OCI-LY7 (cell line): ENCODE measurements around the gene RIMS1. TPM values are rescaled to one million over a fixed set of nuclear protein-coding genes. Genes with fewer than 3 reads are reported as not detected.

ENCODE experiments used
- BruUV-seq: library from RNA; stranded (reverse); fragments of 400-500 nt; replicated peaks from 2 replicates; lab custom pipeline; 2021; lab: Mats Ljungman, UMichigan
- CTCF ChIA-PET: fragments of 300-600 bp; sonication (Branson Sonifier 250); formaldehyde crosslinking; loops from one replicate; lab custom pipeline; 2022; ENCODE audit warnings: antibody characterized with exemption; ENCODE audit not compliant: unreplicated experiment; lab: Charles Lee
- POLR2A ChIA-PET: fragments of 300-600 bp; sonication (Branson Sonifier 250); formaldehyde crosslinking; loops from one replicate; lab custom pipeline; 2022; ENCODE audit warnings: antibody characterized with exemption; lab: Charles Lee
- DNase-seq: peaks from one replicate; pipeline ENCODE4 v3.0.0-alpha.2; 2015; ENCODE audit warnings: low spot score
- H2AFZ ChIP-seq: fragments of 200-600 bp; sonication (generic), shearing (Covaris generic); 2 replicates; pipeline ENCODE4 v1.6.1; 2014; ENCODE audit warnings: mild to moderate bottlenecking, antibody characterized with exemption, low read length, moderate library complexity
- H3K27ac ChIP-seq: fragments of 200-600 bp; sonication (generic); 2 replicates; pipeline ENCODE4 v1.5.1; 2014; ENCODE audit warnings: mixed run types, low read depth, mild to moderate bottlenecking, moderate library complexity, low read length, inconsistent platforms; ENCODE audit not compliant: poor library complexity, severe bottlenecking
- H3K36me3 ChIP-seq: fragments of 200-600 bp; sonication (generic); 2 replicates; pipeline ENCODE4 v1.6.1; 2014; ENCODE audit warnings: mild to moderate bottlenecking, antibody characterized with exemption, low read length, moderate library complexity, mixed read lengths; ENCODE audit not compliant: insufficient read depth
- H3K4me1 ChIP-seq: fragments of 200-600 bp; sonication (generic); 2 replicates; pipeline ENCODE4 v1.5.1; 2014; ENCODE audit warnings: mild to moderate bottlenecking, low read length; ENCODE audit not compliant: insufficient read depth, poor library complexity, severe bottlenecking
- H3K4me2 ChIP-seq: fragments of 200-600 bp; sonication (generic); 2 replicates; pipeline ENCODE4 v1.6.1; 2014; ENCODE audit warnings: mild to moderate bottlenecking, low read length
- H3K4me3 ChIP-seq: fragments of 200-600 bp; sonication (generic); 2 replicates; pipeline ENCODE4 v1.5.1; 2014; ENCODE audit warnings: mild to moderate bottlenecking, low read depth, low read length; ENCODE audit not compliant: poor library complexity, severe bottlenecking
- H3K79me2 ChIP-seq: fragments of 200-600 bp; sonication (generic); 2 replicates; pipeline ENCODE4 v1.6.1; 2016; ENCODE audit warnings: low read depth, mild to moderate bottlenecking, low read length, moderate library complexity, mixed read lengths; ENCODE audit not compliant: insufficient read depth
- H3K9me2 ChIP-seq: fragments of 200-600 bp; sonication (generic); 2 replicates; pipeline ENCODE4 v1.6.1; 2016; ENCODE audit warnings: mild to moderate bottlenecking, low read length, mixed read lengths; ENCODE audit not compliant: insufficient read depth
- H3K9me3 ChIP-seq: fragments of 200-600 bp; sonication (generic); 2 replicates; pipeline ENCODE4 v1.6.1; 2014; ENCODE audit warnings: mild to moderate bottlenecking, mixed run types, low read length, mixed read lengths
- H4K20me1 ChIP-seq: fragments of 200-600 bp; sonication (generic); 2 replicates; pipeline ENCODE4 v1.6.1; 2014; ENCODE audit warnings: mild to moderate bottlenecking, antibody characterized with exemption, low read length, moderate library complexity, mixed read lengths; ENCODE audit not compliant: insufficient read depth
- EZH2phosphoT487 ChIP-seq: fragments of 200-600 bp; sonication (generic); IDR thresholded peaks from 2 replicates; pipeline ENCODE4 v1.6.1; 2018; ENCODE audit warnings: low read depth, borderline replicate concordance, mild to moderate bottlenecking, mixed run types, antibody characterized with exemption, low read length, moderate library complexity, mixed read lengths
- intact Hi-C: fragments of 100-400 bp; cut with micrococcal nuclease; formaldehyde crosslinking; loops from one replicate; pipeline ENCODE4 v1.10.0; 2022; ENCODE audit not compliant: unreplicated experiment
- total RNA-seq, 2 experiments: library from RNA; depleted of rRNA in 1 of 2; stranded (reverse); fragments of >200 nt in 1 of 2; shearing (Covaris generic) in 1 of 2; gene quantifications; 2 replicates each; pipeline ENCODE4 v1.2.3, GENCODE V29; 2014 to 2022
- TF ChIP-seq, protein P1 (sequence below): fragments of 200-600 bp; sonication (generic); conservative IDR thresholded peaks from 2 replicates; pipeline ENCODE4 v1.5.1; 2014; ENCODE audit warnings: mild to moderate bottlenecking, antibody characterized with exemption, low read length, moderate library complexity, mixed read lengths

Gene RIMS1
- total RNA-seq, 2 experiments from 2014 or later, result not detected

DNA sequence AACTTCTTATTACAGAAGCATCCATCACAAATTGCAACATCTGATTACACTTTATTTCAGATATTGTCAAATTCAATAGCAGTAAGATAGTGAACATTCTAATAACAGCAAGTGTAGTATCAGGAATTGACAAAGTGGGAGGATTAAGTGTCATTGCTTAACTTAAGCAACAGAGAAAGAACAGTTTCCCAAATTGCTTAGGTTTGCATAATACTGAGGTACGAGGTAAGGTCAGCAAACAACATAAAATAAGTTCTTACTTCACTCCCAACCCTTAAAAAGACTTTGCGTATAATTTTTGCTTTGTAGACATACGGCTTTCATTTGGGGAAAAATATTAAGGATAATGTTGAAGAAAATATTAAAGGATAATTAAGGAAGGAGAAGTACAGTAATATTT lies 163.0 kb downstream of the RIMS1 start:
- CTCF ChIA-PET, result no interaction called here
- intact Hi-C loops, result no loop called here
- Histone ChIP-seq H4K20me1 (no peaks in the 10 kb centered on the region), H3K9me3 (no peaks in the 10 kb centered on the region), H3K36me3 (no peaks in the 10 kb centered on the region), H3K79me2 (no peaks in the 10 kb centered on the region), H3K4me1 (no peaks in the 10 kb centered on the region), H2AFZ (no peak overlapping the region), H3K27ac (no peak overlapping the region), H3K4me3 (no peak overlapping the region), H3K9me2 (no peaks in the 10 kb centered on the region), H3K4me2 (no peak overlapping the region)
- POLR2A ChIA-PET, result no interaction called here
- BruUV-seq, result no TSS peak
- DNase-seq, result no peak
- TF ChIP-seq EZH2phosphoT487, result no peak
- TF ChIP-seq, protein P1, sequence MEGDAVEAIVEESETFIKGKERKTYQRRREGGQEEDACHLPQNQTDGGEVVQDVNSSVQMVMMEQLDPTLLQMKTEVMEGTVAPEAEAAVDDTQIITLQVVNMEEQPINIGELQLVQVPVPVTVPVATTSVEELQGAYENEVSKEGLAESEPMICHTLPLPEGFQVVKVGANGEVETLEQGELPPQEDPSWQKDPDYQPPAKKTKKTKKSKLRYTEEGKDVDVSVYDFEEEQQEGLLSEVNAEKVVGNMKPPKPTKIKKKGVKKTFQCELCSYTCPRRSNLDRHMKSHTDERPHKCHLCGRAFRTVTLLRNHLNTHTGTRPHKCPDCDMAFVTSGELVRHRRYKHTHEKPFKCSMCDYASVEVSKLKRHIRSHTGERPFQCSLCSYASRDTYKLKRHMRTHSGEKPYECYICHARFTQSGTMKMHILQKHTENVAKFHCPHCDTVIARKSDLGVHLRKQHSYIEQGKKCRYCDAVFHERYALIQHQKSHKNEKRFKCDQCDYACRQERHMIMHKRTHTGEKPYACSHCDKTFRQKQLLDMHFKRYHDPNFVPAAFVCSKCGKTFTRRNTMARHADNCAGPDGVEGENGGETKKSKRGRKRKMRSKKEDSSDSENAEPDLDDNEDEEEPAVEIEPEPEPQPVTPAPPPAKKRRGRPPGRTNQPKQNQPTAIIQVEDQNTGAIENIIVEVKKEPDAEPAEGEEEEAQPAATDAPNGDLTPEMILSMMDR, result no peak

DNA sequence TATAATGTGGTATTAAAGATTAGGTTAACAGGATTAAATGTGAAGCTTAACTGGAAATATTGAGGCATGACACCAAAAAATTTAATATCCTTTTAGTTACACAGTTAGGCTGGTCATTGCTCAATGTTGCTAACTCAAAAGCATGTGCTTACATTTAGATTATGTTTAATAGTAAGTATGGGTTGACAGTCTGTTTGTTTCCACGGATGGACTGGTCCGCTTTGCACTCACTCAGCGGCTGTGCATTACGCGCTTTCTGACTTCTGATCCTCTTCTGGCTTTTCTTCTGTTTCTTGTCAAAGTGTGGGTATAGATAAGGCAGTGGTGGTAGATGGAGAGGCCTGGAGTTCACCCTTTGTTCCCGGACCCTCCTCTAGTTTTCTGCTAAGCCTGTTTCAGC lies 174.9 kb downstream of the RIMS1 start:
- BruUV-seq, result no TSS peak
- TF ChIP-seq, protein P1, result no peak
- no peak for TF ChIP-seq EZH2phosphoT487
- no peak overlapping the region for H2AFZ ChIP-seq

DNA sequence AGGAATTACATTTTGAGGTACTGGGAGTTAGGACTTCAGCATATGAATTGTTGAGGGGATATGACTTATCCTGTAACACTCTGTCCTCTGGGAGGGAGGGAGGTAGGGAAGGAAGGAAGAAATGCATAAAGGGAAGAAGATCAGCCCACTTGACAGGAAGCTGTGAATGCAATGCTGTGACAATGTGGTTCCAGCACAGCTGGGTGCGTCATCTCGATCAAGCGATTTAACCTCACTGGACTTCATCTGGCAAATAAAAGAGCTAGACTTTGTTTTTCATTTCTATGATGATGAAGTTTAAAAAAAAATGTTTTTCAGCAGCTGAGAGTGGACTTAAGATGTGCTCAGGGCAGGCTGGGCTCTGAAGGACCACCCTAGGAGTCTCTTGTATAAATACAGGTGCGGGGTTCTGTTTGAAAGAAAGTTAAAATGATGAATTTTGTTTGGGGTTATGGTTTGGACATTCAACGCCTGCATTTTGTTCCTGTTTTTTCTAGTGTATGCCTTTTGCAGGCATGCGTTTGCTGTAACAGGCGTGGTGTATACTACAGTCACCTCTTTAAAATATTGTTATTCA lies 178.1 kb downstream of the RIMS1 start:
- intact Hi-C loops, result no loop called here

More for the DNA sequence above, 174.9 kb downstream of the RIMS1 start:
- Histone ChIP-seq H3K4me1 (no peaks in the 10 kb centered on the region), H3K36me3 (no peaks in the 10 kb centered on the region), H3K27ac (no peak overlapping the region), H3K9me2 (no peaks in the 10 kb centered on the region), H4K20me1 (no peaks in the 10 kb centered on the region), H3K9me3 (no peaks in the 10 kb centered on the region), H3K4me2 (no peak overlapping the region), H3K79me2 (no peaks in the 10 kb centered on the region), H3K4me3 (no peak overlapping the region)
- POLR2A ChIA-PET, result interaction anchor here (1.0 kb wide), 1 partner anchor 67 kb away, joined by 3 read pairs; no protein-coding TSS in a partner anchor
- DNase-seq, result no peak
- CTCF ChIA-PET, result no interaction called here
- intact Hi-C loops, result no loop called here

More for the DNA sequence above, 178.1 kb downstream of the RIMS1 start:
- H3K36me3 ChIP-seq, result no peaks in the 10 kb centered on the region
- CTCF ChIA-PET, result no interaction called here
- no peak for DNase-seq
- TF ChIP-seq, protein P1, result no peak
- no peak for TF ChIP-seq EZH2phosphoT487
- no peaks in the 10 kb centered on the region for H3K9me3 ChIP-seq
- no peaks in the 10 kb centered on the region for H3K79me2 ChIP-seq
- H3K27ac ChIP-seq, result no peak overlapping the region
- no peak overlapping the region for H2AFZ ChIP-seq
- H4K20me1 ChIP-seq, result no peaks in the 10 kb centered on the region
- H3K9me2 ChIP-seq, result no peaks in the 10 kb centered on the region
- BruUV-seq, result no TSS peak
- H3K4me1 ChIP-seq, result no peaks in the 10 kb centered on the region
- H3K4me3 ChIP-seq, result no peak overlapping the region
- POLR2A ChIA-PET, result no interaction called here
- H3K4me2 ChIP-seq, result no peak overlapping the region
